GM19395 (cell line): Measurements from ENCODE around the gene NID1.
"Not testable (repeated sequence)": the region's sequence is repeated elsewhere in the genome, so short reads cannot be mapped to it uniquely, and the experiment has no call there.

Experiments
- ATAC-seq: cut with Tn5 transposase; IDR thresholded peaks from one replicate; pipeline ENCODE4 v1.9.1; 2021; ENCODE audit warnings: mild to moderate bottlenecking, moderate library complexity; ENCODE audit not compliant: unreplicated experiment

Gene NID1

DNA sequence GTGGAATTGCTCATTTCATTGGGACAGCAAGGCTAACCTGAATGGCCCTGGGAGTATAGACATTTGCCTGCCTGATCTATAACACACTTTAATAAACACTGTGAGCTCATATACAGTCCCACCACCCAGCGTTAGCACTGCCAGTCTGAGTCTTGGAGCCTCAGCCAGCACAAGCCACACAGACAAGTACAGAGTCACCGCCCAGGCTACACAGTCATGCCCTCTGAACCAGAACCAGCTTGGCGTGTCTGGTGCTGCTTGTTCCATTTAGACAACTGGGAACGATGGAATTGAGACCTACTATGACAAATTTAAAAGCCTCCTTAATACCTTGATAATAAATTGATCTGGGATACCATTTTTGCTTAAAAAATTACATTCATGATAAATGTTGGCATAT, 31.6 kb downstream of the NID1 start:
- no peak for ATAC-seq

- ATAC-seq: no peak
Observed at GRCh38 chr1:236030534-236030933, 34.4 kb downstream of the NID1 start.

DNA sequence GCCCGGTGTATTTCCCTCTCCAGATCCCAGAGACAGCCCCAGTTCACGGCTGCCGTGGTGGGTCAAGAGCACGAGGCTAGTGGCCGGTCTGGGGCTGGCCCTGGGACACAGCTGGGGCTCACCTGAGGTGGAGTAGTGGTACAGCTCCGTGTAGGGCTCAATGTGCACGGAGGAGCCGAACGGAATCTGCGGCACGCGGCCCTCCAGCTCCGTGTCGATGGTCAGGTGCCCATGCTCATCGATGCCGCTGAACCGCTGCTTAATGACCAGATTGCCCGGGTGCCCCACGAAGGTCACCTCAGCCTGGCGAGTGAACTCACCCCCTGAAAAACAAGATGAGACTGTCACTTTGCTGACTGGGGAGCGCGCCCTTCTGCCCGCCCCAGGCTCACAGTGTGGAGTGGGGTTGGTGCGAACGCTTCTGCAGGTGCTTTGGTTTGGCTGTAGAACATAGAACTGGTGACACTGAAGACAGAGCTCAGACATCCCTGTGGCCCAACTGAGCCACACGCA, 35.4 kb downstream of the NID1 start:
- no peak for ATAC-seq

DNA sequence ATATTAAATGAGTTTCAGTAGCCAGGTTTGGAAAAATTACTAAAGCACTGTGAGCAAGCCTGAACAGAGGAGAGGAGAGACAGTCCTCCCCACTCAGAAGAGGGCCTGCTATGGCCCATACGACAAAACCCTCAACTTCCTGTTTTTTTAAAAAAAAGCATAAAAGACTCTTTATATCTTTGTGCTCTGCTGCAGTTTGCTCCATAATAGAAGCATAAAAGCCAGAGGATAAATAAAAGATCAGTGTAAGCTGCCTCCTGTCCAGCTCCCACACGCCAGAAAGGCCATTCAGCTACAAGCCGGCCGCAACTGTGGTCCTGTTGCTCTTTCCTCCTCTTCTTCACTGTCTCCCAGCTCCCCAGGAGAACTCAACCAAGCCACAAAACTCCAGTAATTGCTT, 37.8 kb downstream of the NID1 start:
- ATAC-seq: no peak

GRCh38 chr1:236025836-236026235, 39.1 kb downstream of the NID1 start:
- ATAC-seq: no peak

DNA sequence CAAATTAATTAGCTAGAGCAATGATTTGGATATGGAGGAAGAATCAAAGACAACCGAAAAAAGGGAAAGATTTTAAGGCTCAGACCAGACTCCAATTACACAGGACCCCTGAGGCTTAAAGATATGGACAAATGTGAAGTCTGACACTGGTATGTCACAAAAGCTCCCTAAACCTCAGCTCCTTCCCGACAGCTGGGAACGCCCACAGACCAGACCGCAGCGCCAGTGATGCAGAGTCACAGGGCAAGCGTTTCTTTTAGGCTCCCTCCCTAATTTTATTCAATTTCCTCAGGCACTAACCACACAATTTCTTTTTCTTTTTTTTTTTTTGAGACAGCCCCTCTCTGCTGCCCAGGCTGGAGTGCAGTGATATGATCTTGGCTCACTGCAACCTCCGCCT, 40.2 kb downstream of the NID1 start:
- no peak for ATAC-seq

DNA sequence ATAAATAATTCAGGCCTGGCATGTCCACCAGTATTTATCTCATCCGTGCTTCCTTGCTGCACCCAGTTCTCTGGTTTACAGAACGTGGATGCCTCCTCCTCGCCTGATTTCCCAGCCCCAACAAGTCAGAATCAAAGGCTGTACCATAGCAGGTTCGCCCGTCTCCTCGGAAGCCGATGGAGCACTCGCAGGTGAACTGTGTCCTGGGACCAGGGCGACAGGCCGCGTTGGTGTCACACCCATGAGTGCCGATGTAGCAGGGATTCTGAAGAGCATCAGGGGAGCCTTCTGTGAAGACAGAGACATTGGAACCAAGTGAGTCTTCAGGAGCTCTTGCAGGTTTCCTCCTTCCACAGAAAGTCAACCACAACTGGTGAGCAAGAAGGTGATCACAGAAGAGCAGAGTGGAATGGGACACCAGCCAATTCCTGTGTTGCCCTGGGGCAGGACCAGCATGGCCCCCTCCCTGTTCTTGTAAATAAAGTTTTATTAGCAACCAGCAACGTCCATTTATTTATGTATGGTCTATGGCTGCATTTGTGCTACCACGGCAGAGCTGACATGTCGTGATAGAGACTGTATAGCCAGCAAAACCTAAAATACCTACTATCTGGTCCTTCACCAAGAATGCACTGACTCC, 40.8 kb downstream of the NID1 start:
- ATAC-seq: no peak

DNA sequence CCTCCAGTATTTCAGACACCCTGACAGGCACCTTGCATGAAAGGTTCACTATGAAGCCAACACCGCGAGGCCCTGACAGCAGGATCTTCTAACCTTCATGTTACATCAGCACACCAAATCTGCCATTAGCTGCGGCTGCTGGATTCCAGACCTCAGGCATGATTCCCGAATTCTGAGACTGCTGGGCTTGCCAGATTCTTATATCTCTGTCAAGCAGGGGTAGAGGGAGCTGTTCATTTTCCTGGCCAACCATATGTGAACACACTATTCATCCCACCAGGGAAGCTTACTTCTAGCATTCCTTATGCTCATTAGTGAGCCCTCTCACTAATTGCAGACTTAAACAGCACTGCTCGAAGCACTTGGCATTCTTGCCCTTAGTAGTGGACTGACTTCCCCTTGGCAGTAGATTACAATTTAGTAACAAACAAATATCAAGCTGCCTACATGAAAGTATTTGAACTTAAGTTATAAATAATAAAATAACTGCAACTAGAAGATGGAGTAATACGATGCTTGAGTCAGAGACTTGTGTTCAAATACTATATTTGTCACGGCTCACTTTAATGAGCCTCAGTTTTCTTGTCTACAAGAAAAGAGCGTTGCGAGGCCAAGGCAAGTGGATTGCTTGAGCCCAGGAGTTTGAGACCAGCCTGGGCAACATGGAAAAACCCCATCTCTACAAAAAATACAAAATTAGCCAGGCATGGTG, 43.3 kb downstream of the NID1 start:
- ATAC-seq: no peak

- ATAC-seq: no peak
Observed at GRCh38 chr1:236020359-236021219, 44.3 kb downstream of the NID1 start.

DNA sequence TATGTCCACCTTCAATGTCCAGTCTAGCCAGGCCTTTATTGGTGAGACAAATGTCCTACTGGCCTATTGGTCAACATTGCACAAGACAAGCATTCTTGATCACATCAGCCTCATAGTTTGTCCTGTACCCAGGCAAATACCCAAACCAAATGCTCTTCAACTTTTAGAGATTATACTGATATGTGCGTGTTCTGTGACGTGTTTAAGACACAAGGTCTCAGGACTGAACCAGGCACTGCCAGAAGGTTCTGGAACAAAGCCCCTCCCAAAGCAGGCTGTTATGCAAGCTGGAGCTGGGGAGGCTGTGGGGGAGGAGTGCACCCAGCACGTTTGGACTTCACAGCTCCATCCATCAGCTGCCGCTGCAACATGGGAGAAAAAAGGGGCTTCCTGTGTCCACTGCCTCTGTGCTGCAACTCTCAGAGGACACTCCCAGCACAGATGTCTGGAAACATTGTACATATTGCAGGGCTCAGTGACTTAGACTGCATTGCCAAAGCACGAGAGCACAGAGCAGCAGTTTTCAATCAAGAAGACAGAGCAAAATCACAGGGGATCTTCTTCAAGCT, 45.9 kb downstream of the NID1 start:
- no peak for ATAC-seq

DNA sequence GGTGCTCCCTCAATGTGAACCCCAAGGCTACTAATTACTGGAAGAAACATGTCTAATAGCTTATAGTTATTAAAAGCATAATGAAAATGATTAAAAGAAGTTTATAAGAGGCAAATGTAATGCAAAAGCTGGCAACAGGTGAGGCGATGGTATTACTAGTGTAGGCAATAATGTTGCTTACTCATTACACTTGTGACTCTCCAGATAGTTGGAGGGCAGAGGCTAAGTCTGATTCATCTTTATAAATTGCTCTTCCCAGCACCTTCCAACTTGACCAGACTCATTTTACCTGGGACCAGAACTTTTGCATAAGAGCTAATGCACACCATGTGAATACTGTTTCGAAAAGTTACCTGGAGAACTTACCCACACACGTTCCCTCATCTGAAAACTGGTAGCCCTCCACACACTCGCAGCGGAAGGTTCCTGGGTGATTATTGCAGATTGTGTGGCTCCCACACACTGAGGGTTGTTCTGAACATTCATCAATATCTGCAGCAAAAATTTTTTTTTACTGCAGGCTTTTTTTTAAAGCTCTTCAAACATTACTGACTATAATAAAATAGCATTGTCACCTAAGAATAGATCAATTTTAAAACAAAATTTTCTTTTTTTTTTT, 48.0 kb downstream of the NID1 start:
- no peak for ATAC-seq

- no peak for ATAC-seq
Observed at GRCh38 chr1:236016083-236016482, 48.8 kb downstream of the NID1 start.

DNA sequence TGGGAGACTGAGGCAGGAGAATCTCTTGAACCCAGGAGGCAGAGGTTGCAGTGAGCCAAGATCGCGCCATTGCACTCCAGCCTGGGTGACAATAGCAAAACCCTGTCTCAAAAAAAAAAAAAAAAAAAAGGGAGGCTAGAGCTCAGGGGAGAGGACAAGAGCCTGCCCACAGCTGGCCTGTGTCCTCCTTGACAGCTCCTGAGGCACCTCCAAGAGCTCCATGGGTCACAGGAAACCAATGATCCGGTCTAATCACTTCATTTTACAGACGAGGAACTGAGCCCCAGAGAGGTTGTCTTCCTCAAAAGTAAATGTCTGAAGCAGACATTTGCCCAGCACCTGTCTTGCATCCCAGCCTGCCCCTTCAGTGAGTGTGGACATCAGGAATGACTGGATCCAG, 49.4 kb downstream of the NID1 start:
- no peak for ATAC-seq

DNA sequence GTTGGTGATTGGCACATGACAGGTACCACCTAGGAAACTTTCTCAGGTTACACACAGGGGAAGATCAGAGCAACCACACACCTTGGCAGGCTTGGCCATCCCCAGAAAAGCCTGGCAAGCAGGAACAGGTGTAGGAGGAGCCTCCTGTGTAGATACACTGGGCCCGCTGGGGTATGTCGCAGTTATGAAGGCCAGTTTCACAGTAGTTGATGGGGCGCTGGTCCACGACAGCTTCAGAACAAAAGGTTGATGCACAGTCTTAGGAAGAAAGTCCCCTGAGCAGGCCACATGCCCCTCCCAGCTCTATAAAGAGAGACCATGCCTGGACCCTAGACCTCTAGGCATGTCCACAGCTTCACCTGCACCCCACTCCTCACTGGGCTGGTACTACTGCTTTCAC, 51.6 kb downstream of the NID1 start:
- no peak for ATAC-seq

- ATAC-seq: no peak
Observed at GRCh38 chr1:236011641-236012040, 53.2 kb downstream of the NID1 start.

- no peak for ATAC-seq
Observed at GRCh38 chr1:236010443-236010842, 54.4 kb downstream of the NID1 start.

- ATAC-seq: no peak
Observed at GRCh38 chr1:236009857-236010256, 55.0 kb downstream of the NID1 start.

DNA sequence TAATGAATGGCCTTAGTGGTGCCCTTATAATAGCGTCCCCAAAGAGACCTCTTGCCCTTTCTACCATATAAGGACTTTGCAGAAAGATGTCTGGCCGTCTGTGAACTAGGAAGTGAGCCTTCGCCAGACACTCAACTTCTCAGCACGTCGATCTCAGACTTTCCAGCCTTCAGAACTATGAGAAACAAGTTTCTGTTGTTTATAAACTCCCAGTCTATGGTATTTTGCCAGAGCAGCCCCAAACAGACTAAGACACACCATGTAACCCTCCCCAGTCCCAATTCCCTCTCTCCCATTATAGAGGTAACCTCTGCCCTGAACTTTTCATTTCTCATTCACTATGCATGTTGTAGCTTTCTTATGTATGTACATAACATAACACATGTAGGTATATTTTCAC, 55.7 kb downstream of the NID1 start:
- ATAC-seq: no peak

DNA sequence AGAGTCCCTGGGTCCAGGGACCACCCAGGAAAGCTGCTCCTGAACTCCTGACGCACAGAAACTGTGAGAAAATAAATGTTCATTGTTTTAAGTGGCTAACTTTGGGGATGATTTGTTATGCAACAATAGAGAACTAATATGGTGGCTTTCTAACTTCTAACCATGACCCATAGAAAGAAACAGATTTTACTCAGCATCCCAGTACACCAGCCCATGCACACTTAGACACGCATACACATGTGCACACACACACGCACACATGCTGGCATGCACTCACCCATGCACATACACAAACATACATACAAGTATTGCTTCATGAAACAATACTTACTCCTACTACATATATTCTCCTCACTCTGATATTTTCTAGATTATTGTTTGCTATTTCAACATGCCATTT, 57.1 kb downstream of the NID1 start:
- no peak for ATAC-seq

- not testable (repeated sequence) for ATAC-seq
Observed at GRCh38 chr1:236003058-236003457, 61.8 kb downstream of the NID1 start.

DNA sequence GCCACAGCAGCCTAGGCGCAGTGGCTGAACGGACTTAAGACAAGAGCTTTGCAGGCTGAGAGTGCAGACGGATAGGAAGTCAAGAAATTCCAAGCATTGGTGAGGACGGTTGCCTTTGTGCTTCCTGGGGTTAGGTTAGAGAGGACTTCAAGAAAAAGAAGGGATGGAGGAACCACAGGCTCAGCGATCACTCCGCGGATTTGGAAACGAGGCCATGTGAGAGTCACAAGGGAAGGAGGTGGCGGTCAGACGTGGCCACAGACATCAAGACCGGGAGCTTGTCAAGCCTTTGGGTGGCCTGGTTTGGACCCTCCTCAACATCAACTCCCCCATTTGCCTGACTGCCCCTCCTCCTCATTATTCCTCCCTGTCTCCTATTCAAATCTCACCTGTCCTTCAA, 62.3 kb downstream of the NID1 start:
- ATAC-seq: no peak
